Upper lobe of left lung (tissue), 6 donors: ENCODE measurements around the gene SH3GL3. TPM values are rescaled to one million over a fixed set of nuclear protein-coding genes. Genes with fewer than 3 reads are reported as not detected.
A peak's percentile ranks its signal among the peaks of the same experiment; 100 is the strongest.

Source experiments
- ATAC-seq, 2 donors: fragments of 200-7000 bp; cut with Tn5 transposase; one replicate each; pipeline ENCODE4 v1.9.1; 2022; ENCODE audit warnings: mild to moderate bottlenecking in 2 of 2, moderate library complexity in 2 of 2; ENCODE audit not compliant: low FRiP score in 2 of 2
- DNase-seq, 2 donors: peaks; one replicate each; pipeline ENCODE4 v3.0.0-alpha.2; 2019 to 2020
- H3K27ac ChIP-seq, 4 donors: fragments of 200-600 bp; sonication (generic); one replicate each; pipeline ENCODE4 v1.5.1; 2016 to 2019
- H3K27me3 ChIP-seq, 4 donors: fragments of 200-600 bp; sonication (generic); one replicate each; pipeline ENCODE4 v1.5.1; 2017 to 2019
- H3K36me3 ChIP-seq, 4 donors: fragments of 200-600 bp; sonication (generic); one replicate each; pipeline ENCODE4 v1.5.1; 2016 to 2019
- H3K4me1 ChIP-seq, 4 donors: fragments of 200-600 bp; sonication (generic); one replicate each; pipeline ENCODE4 v1.5.1; 2018 to 2019
- H3K4me3 ChIP-seq, 4 donors: fragments of 200-600 bp; sonication (generic); one replicate each; pipeline ENCODE4 v1.5.1; 2017 to 2019; ENCODE audit warnings: mild to moderate bottlenecking in 2 of 4, moderate library complexity in 1 of 4
- H3K9me3 ChIP-seq, 4 donors: fragments of 200-600 bp; sonication (generic); one replicate each; pipeline ENCODE4 v1.5.1; 2018 to 2019
- EP300 ChIP-seq, 4 donors: sonication (generic); formaldehyde crosslinking; IDR thresholded peaks; one replicate each; pipeline ENCODE4 v1.5.1; 2017; ENCODE audit warnings: antibody characterized with exemption in 4 of 4, control low read depth in 2 of 4
- POLR2A ChIP-seq, 4 donors: fragments of 450-650 bp; IDR thresholded peaks; one replicate each; pipeline ENCODE4 v1.5.1; 2016 to 2017; ENCODE audit warnings: antibody characterized with exemption in 4 of 4, mild to moderate bottlenecking in 2 of 4
- POLR2AphosphoS5 ChIP-seq, 2 donors: sonication (generic); formaldehyde crosslinking; IDR thresholded peaks; one replicate each; pipeline ENCODE4 v1.5.1; 2017; ENCODE audit warnings: antibody characterized with exemption in 2 of 2
- WGBS, 2 donors: methylation state at CpG; one replicate each; pipeline ENCODE4 v1.1.5; 2017 to 2018; 5-methylcytosine and 5-hydroxymethylcytosine counted together
- total RNA-seq, 6 donors: library from RNA; depleted of rRNA in 4 of 6; stranded (reverse); fragments of >200 nt in 4 of 6; gene quantifications; one replicate each; pipeline versions ENCODE4 v1.1.0 to v1.2.1, GENCODE V29; 2016 to 2021
- TF ChIP-seq, protein P1 (sequence below), 6 experiments: fragments of 450-650 bp in 4 of 6; fragments of 200-600 bp in 2 of 6; sonication (generic) in 2 of 6; IDR thresholded peaks; one replicate each; pipeline ENCODE4 v1.5.1; 2016 to 2019; ENCODE audit warnings: antibody characterized with exemption in 6 of 6
- donor health status: DM: no; HTN: no; CAD: no; lungs with moderate emphysema.
- donor health status: DM: no; HTN: yes; CAD: no; lungs with severe emphysema.

The SH3GL3 gene, protein sequence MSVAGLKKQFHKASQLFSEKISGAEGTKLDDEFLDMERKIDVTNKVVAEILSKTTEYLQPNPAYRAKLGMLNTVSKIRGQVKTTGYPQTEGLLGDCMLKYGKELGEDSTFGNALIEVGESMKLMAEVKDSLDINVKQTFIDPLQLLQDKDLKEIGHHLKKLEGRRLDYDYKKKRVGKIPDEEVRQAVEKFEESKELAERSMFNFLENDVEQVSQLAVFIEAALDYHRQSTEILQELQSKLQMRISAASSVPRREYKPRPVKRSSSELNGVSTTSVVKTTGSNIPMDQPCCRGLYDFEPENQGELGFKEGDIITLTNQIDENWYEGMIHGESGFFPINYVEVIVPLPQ
- 1 to 10 TPM in 5 of 6 donors, not detected in 1; 1.8 to 5.5 (median 2.2) TPM for total RNA-seq

DNA sequence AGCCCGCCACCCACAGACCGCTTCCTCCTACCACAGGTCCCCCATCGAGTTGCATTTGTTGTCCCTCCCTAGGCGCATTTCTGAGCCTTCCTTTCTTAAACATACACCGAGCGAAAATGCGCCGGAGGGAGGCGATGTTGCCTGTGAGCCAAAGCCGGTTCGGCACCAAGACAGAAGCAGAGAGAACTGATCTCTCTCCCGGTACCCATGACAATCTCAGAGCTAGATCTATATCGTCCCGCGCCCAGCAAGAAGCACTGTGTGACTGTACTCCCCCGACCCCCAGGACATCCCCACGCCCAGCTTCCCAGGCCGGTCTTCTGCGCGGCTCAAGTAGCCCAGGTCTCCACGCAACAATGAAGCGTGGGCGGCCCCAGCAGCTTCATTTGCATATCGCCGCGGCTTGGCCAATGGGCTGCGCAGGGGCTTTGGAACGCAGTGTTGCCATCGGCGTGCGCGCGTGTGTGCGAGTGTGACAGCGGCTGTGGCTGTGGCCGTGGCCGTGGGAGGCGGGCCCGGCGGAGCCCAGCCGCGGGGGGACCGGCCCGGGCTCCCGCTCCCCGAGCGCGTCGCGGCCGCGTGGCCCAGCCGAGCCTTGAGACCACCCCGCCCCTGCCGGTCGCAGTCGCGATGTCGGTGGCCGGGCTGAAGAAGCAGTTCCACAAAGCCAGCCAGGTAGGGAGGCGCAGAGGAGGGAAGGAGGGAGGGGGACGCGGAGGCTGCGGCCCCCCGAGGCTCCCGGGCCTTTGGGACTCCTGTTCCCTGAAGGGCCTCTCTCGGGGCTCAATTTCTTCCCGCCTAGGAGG, at the start of gene SH3GL3:
SH3GL3 (plus strand) TSS at position 438 of the 806 bp plus-strand sequence; CDS start at position 631, 193 bp downstream.
- no peaks in the 10 kb centered on the region for H3K36me3 ChIP-seq
- ATAC-seq (peak; percentile 90 to 96), DNase-seq (peak; percentile 78 to 93)
- peaks cover 10 to 15% (median 13%) of the 10 kb centered on the region in 4 donors for H3K4me1 ChIP-seq
- no peak within 1 kb of the TSS for H3K27ac ChIP-seq
- 0 to 1% methylated on average over 4 to 25 of the region's 68 CpGs for WGBS, 2 donors
- H3K4me3 ChIP-seq = peak within 1 kb of the TSS in 3 of 4 donors; percentile 37 to 58 (median 55)
- TF ChIP-seq POLR2AphosphoS5 (IDR thresholded peaks at IDR 0.05) = no peak
- TF ChIP-seq POLR2A (IDR thresholded peaks at IDR 0.05) = no peak
- no peak for TF ChIP-seq EP300 (IDR thresholded peaks at IDR 0.05)
- TF ChIP-seq, protein P1, sequence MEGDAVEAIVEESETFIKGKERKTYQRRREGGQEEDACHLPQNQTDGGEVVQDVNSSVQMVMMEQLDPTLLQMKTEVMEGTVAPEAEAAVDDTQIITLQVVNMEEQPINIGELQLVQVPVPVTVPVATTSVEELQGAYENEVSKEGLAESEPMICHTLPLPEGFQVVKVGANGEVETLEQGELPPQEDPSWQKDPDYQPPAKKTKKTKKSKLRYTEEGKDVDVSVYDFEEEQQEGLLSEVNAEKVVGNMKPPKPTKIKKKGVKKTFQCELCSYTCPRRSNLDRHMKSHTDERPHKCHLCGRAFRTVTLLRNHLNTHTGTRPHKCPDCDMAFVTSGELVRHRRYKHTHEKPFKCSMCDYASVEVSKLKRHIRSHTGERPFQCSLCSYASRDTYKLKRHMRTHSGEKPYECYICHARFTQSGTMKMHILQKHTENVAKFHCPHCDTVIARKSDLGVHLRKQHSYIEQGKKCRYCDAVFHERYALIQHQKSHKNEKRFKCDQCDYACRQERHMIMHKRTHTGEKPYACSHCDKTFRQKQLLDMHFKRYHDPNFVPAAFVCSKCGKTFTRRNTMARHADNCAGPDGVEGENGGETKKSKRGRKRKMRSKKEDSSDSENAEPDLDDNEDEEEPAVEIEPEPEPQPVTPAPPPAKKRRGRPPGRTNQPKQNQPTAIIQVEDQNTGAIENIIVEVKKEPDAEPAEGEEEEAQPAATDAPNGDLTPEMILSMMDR (IDR thresholded peaks at IDR 0.05) = peak in 1 of 6 experiments; percentile 24
- H3K9me3 ChIP-seq = no peaks in the 10 kb centered on the region
- H3K27me3 ChIP-seq = peaks cover 0 to 3% (median 0%) of the 10 kb centered on the region in 4 donors

DNA sequence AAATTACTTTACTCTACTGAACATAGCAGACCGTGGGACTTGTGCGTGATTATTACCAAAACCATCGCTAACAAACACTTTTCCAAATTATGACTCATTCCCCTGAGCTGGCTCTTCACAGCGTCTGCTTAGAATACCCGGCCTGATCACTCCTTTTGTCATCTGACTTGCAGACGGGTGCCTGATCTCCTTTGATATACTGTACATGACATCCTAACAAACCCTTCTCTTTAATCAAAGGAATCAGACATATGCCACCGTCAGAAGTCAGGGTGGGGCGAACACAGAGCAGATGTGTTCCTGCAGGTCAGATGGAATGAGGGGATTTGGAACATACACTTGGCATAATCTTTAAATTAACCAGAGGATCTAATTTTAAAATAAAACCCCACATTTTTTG, 48.5 kb upstream of the SH3GL3 start:
- WGBS, 2 donors = 77 to 81% methylated on average over 8 of the region's 8 CpGs
- Histone ChIP-seq H3K36me3 (no peaks in the 10 kb centered on the region), H3K9me3 (no peaks in the 10 kb centered on the region), H3K4me3 (no peak overlapping the region), H3K27ac (no peak overlapping the region), H3K27me3 (no peaks in the 10 kb centered on the region), H3K4me1 (no peaks in the 10 kb centered on the region)
- ATAC-seq (peak in 1 of 2 donors; percentile 28), DNase-seq (no peak)
- TF ChIP-seq POLR2AphosphoS5 (IDR thresholded peaks at IDR 0.05) (no peak), POLR2A (IDR thresholded peaks at IDR 0.05) (no peak), EP300 (IDR thresholded peaks at IDR 0.05) (no peak)
- TF ChIP-seq, protein P1 (IDR thresholded peaks at IDR 0.05) = no peak

DNA sequence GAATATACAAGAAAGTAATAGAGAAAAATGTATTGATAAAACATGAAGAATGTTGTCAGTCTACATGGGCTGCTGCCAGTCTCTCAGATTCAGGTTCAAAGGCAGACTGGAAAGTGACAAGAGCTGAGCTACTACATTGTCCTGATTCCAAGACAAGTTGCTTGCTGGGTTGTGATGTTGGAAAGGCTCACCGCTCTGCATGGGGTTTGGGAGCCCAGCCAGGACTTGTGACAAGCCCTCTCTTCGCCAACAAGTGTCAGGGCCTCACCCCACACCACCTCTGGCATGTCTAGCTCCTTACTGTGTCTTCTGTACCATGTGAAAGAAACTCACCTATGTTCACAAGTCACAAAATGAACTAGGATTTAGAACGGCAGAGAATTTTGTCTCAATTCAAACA, 43.0 kb upstream of the SH3GL3 start:
- Histone ChIP-seq H3K4me1 (no peaks in the 10 kb centered on the region), H3K4me3 (no peak overlapping the region), H3K27me3 (no peaks in the 10 kb centered on the region), H3K9me3 (no peaks in the 10 kb centered on the region), H3K36me3 (no peaks in the 10 kb centered on the region), H3K27ac (no peak overlapping the region)
- ATAC-seq = no peak
- 50 to 60% methylated on average over 3 of the region's 3 CpGs for WGBS, 2 donors
- no peak for TF ChIP-seq EP300 (IDR thresholded peaks at IDR 0.05)
- TF ChIP-seq, protein P1 (IDR thresholded peaks at IDR 0.05) = no peak
- TF ChIP-seq POLR2AphosphoS5 (IDR thresholded peaks at IDR 0.05) = no peak
- no peak for TF ChIP-seq POLR2A (IDR thresholded peaks at IDR 0.05)
- no peak for DNase-seq

DNA sequence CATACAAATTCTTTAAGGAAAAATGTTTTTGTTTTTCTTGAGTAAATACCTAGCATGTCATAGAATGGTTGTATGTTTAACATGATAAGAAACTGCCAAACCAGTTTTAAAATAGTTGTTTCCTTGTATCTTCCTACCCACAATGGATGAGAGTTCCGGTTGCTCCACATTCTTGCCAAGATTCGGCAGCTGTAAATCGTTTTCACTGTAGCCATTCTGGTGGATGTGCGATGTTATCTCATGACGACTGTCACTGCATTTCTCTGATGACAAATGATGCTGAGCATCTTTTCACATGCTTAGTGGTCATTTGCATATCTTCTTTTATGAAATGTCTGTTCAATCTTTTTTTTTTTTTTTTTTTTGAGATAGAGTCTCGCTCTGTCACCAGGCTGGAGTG, 36.6 kb upstream of the SH3GL3 start:
- ATAC-seq = no peak
- no peak for DNase-seq
- Histone ChIP-seq H3K27ac (no peak overlapping the region), H3K4me3 (no peak overlapping the region), H3K9me3 (no peaks in the 10 kb centered on the region), H3K36me3 (no peaks in the 10 kb centered on the region), H3K27me3 (no peaks in the 10 kb centered on the region), H3K4me1 (no peaks in the 10 kb centered on the region)
- no peak for TF ChIP-seq EP300 (IDR thresholded peaks at IDR 0.05)
- no peak for TF ChIP-seq POLR2AphosphoS5 (IDR thresholded peaks at IDR 0.05)
- WGBS, 2 donors = 77 to 82% methylated on average over 6 of the region's 6 CpGs

DNA sequence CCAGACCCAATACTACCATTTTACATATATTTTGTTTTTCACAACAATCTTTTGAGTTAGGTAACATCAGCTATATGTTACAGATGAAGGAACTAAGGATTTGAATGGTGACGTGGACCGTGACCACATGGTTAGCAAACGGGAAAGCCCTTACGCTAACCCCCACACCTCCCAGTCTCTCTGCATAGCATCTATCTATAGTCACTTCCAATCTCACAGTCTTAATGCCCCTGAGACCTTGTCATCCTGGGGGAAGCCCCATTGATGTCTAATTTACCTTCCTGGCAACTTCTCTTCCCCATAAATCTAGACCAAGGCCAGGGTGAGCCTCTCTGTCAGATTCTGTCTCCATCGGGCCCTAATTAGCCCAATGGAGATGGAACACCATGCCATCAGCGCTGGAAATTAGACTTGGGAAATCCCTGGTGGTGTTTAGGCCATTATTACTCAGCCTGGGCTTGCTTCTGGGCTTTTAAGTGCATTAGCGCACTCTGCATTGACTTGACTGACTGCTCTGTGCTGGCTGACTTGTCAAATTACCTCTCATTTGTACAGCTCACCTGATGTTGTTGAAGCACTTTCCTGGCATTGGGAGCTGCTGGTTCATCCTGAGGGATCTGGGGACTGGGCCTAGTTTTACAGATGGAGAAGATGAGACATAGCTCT, 34.0 kb upstream of the SH3GL3 start:
- Histone ChIP-seq H3K27me3 (no peaks in the 10 kb centered on the region), H3K4me3 (no peak overlapping the region), H3K4me1 (no peaks in the 10 kb centered on the region), H3K36me3 (no peaks in the 10 kb centered on the region), H3K9me3 (no peaks in the 10 kb centered on the region), H3K27ac (no peak overlapping the region)
- 86 to 88% methylated on average over 7 of the region's 7 CpGs for WGBS, 2 donors
- ATAC-seq (no peak), DNase-seq (no peak)
- no peak for TF ChIP-seq POLR2AphosphoS5 (IDR thresholded peaks at IDR 0.05)
- no peak for TF ChIP-seq EP300 (IDR thresholded peaks at IDR 0.05)
- no peak for TF ChIP-seq POLR2A (IDR thresholded peaks at IDR 0.05)
- TF ChIP-seq, protein P1 (IDR thresholded peaks at IDR 0.05) = no peak
